ENCODE measurements around the gene SZT2.
"Not testable (repeated sequence)": the region's sequence is repeated elsewhere in the genome, so short reads cannot be mapped to it uniquely, and the experiment has no call there.

SZT2 gene

DNA sequence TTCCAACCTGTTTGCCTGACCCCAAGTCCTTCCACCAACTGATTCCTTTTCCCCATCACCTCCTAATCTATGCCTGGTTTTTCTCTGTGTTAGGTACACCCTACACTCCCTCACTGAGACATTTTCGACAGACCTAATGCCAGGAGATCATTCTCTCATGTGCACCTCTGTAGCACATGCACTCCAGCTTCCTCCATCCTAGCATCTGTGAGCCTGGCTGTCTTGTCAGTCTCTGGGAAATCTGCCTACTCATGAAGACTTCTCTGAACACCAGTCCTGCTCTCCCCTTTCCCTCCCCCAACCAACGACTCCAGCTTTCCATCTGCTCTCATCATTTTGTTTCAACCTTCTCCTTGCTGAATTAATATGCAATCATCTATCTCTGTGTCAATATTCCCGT lies 1.1 kb upstream of the SZT2 start:
- DNase-seq (ENCODE audit: low read depth): no peak

DNA sequence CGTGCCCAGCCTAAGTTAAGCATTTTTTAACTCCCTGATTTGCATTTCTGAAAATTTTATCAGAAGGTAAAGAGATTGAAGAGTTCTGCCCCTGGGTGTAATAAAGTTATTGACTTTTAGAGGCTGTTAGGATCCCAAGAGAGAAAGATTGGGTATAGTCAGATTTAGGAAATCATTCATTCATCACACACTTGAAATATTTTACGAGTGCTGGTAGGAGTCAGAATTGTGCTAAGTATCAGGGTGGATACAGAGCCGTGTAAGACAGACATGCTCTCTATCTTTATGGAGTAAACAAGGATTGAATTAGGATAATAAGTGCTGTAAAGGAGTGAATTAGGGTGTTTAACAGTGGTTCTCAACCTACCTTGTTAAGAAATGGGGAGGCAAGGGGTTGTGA lies 3.0 kb downstream of the SZT2 start:
- DNase-seq (ENCODE audit: low read depth): no peak

- no peak for DNase-seq (ENCODE audit: low read depth)
Measured at GRCh38 chr1:43395523-43395922, 5.8 kb downstream of the SZT2 start.

DNA sequence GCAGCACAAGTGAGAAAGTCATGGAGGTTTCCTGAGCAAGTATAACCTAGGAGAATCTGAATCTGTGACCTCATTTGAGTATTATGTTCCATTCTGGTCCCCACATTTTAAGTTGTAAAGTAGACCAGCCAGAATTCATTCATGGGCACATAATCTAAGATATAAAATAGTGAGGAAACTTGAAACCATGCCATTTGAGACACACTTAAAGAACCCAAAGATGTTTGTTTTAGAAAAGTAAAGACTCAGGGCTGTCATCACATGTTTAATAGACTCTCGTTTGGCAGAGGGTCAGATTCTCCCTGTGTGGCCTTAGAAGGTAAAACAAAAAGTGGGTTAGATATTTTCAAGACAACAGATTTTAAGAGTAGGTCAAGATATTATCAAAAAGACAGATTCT lies 6.4 kb downstream of the SZT2 start:
- DNase-seq (ENCODE audit: low read depth): no peak

DNA sequence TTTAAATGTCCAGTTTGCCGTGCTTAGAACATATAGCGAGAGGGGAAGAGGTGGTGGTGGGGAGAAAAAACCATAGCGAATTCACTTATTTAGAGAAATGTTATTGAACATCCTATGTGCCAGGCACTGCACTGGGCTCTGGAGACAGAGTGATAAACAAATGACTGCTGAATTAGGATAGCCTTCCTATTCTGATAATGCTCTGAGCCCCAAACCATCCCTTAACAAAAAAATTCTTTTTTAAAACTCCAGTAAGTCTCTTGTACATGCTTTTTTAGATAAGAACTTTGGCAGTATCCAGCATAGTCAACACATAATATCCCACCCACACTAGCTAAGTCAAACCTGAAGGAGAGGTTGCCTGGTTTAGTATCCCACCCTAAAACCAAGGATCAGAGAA lies 8.5 kb downstream of the SZT2 start:
- no peak for DNase-seq (ENCODE audit: low read depth)

DNA sequence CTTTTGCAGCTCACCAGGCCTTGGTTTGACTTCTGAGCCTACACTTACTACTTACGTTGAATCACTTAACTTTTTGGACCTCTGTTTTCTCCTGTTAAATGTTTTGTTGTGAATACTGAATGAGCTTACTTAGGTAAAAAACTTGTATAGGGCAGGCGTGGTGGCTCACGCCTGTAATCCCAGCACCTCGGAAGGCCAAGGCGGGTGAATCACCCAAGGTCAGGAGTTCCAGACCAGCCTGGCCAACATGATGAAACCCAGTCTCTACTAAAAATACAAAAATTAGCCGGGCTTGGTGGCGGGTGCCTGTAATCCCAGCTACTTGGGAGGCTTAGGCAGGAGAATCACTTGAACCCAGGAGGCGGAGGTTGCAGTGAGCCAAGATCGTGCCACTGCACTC lies 10.7 kb downstream of the SZT2 start:
- not testable (repeated sequence) for DNase-seq (ENCODE audit: low read depth)

- no peak for DNase-seq (ENCODE audit: low read depth)
Measured at GRCh38 chr1:43402089-43402865, 12.6 kb downstream of the SZT2 start.

DNA sequence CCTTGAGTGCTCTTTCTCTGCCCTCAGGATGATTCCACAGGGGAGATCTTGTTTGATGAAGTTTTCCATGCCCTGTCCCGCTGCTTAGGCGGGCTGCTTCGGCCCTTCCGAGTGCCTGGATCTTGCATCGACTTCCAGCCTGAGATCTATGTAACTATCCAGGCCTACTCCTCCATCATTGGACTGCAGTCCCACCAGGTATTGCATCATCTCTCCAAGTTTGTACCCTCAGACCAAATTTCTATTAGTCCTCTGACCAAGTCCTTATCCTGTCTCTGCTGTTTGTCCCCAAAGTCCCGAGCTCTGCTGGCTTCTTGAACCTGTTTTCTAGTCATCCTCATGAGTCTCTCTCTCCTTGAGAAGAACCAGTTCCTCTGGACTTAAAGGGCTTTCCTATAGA lies 14.7 kb downstream of the SZT2 start:
- no peak for DNase-seq (ENCODE audit: low read depth)

GRCh38 chr1:43405219-43405875 lies 15.6 kb downstream of the SZT2 start:
- no peak for DNase-seq (ENCODE audit: low read depth)

GRCh38 chr1:43405876-43406234 lies 16.2 kb downstream of the SZT2 start:
- DNase-seq (ENCODE audit: low read depth): no peak

DNA sequence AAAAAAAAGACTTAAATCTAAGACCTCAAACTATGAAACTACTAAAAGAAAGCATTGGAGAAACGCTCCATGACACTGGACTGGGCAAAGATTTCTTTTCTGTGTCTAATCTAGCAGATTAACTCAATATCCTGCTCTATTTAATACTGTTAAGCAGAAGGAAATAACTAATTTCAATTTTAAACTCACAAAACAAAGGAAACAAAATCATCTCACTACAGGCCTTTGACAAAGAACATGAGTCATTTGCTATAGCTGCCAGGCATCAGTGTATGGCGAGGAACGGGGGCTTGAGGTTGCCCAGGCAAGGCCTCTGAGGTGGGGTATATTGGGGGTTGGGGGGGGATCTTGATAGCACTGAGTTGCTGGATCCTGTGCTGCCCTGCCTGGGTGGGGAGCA lies 20.9 kb downstream of the SZT2 start:
- DNase-seq (ENCODE audit: low read depth): no peak

GRCh38 chr1:43413426-43413825 lies 23.7 kb downstream of the SZT2 start:
- not testable (repeated sequence) for DNase-seq (ENCODE audit: low read depth)

DNA sequence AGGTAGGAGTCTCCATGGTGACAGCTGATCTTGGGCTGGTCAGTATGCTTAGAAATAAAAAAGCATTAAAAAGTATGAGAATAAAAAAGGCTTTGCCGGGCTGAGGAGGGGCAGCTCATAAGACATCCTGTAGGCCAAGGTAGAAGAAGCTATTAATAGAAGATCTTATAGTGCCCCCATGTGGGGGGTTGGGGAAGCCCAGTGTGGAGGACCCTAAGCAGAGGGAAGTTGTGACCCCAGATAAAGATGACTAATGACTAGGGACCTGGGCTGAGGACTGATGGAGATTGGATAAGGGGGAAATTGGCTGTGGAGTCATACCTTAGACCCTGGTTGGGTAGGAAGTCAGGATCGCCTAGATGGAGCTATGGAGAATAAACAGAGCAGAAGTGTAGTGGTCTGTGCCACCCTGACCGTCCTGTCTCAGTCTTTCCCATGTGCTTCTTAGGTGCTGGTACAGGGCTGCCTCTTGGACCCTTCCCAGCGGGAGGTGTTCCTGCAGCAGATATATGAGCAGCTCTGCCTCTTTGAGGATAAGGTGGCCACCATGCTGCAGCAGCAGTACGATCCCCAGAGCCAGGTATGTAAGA lies 25.0 kb downstream of the SZT2 start:
- DNase-seq (ENCODE audit: low read depth): peak; percentile 46

DNA sequence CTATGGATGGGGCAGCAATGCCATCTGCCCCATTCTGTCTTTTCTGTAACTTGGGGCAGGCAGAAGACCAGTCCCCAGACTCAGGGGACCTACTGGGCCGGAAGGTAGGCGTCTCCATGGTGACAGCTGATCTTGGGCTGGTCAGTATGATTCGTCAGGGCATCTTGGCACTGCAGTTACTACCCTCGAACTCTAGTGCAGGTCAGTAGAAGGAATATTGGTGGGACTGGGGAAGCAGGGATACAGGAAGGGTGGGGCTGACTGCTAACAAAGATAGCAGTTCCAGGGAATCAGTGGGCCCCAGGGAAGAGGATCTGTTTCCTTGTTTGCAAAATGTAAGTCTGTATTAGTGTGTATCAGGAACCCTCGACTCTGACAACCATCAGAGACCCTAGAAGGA lies 26.2 kb downstream of the SZT2 start:
- DNase-seq (ENCODE audit: low read depth): no peak

GRCh38 chr1:43418858-43419257 lies 29.2 kb downstream of the SZT2 start:
- DNase-seq (ENCODE audit: low read depth): no peak

- no peak for DNase-seq (ENCODE audit: low read depth)
Measured at GRCh38 chr1:43419627-43420425, 30.1 kb downstream of the SZT2 start.

- no peak for DNase-seq (ENCODE audit: low read depth)
Measured at GRCh38 chr1:43420874-43421273, 31.2 kb downstream of the SZT2 start.

- no peak for DNase-seq (ENCODE audit: low read depth)
Measured at GRCh38 chr1:43421396-43421795, 31.7 kb downstream of the SZT2 start.

- DNase-seq (ENCODE audit: low read depth): no peak
Measured at GRCh38 chr1:43421976-43422750, 32.5 kb downstream of the SZT2 start.

- DNase-seq (ENCODE audit: low read depth): no peak
Measured at GRCh38 chr1:43422995-43423671, 33.4 kb downstream of the SZT2 start.

All from stimulated activated CD8-positive, alpha-beta memory T cell treated with anti-CD3 and anti-CD28 coated beads, Interleukin-4, amount 100 ng/mL, for 24 hours (primary cell).